ENCODE data around the gene UBE2Q1.

Gene UBE2Q1

GRCh38 chr1:154502744-154503115 is 55.7 kb downstream of the UBE2Q1 start:
- DNase-seq (ENCODE audit: low read depth), result no peak

GRCh38 chr1:154502066-154502743 is 56.3 kb downstream of the UBE2Q1 start, which contains the start of the genes SHE and TDRD10:
Gene SHE, minus strand, starts transcription at chr1:154502412. Its CDS starts 386 bp downstream, at chr1:154502026.
Gene TDRD10, plus strand, starts transcription at chr1:154502219. Its CDS starts 4,685 bp downstream, at chr1:154506904.
- no peak for DNase-seq (ENCODE audit: low read depth)

- DNase-seq (ENCODE audit: low read depth), result no peak
Measured at GRCh38 chr1:154501423-154502065, 56.9 kb downstream of the UBE2Q1 start.

GRCh38 chr1:154500533-154500932 is 57.9 kb downstream of the UBE2Q1 start:
- DNase-seq (ENCODE audit: low read depth), result no peak

GRCh38 chr1:154499446-154499845 is 59.0 kb downstream of the UBE2Q1 start:
- DNase-seq (ENCODE audit: low read depth), result no peak

All from stimulated activated CD8-positive, alpha-beta memory T cell treated with anti-CD3 and anti-CD28 coated beads, Interleukin-4, amount 100 ng/mL, for 24 hours (primary cell).